ENCODE measurements around the gene COMT.
"Not testable (repeated sequence)": the region's sequence is repeated elsewhere in the genome, so short reads cannot be mapped to it uniquely, and the experiment has no call there.

COMT gene

GRCh38 chr22:19941365-19942082 is at the start of gene COMT, which contains the start of gene TXNRD2:
Gene COMT (plus strand): TSS chr22:19941772. CDS start chr22:19962527, 20,755 bp downstream.
Gene TXNRD2 (minus strand): TSS chr22:19941818. CDS start chr22:19941803, 15 bp downstream.
- DNase-seq, result peak; percentile 86

DNA sequence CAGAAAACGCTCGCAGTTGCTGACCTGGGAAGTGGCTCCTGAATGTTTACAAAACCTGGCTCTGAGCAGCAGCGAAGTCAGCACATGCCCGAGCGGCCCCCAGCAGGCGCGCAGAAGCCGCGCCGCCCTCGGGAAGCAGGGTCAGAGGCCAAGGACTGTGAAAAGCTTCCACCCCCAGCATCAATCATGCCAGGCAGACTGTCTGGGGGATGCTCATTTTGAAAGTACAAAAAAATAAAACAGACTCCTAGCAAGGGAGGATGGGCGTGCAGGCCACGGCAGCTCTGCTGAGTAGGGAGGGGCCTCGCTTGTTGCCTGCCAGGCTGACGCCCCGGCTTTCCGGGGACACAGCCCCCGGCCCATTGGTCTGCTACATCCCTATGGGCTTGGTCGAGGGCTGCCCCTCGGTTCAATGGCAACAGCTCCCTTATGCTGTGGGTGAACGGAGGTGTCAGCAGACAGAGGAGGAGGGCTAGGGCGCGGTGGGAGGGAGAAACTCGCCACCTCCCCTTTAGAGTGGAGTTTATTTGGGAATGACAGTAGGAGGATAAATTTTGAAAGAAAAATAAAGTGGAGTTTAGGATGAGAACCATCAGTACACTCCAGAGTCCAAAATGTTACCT is 49.2 kb upstream of the COMT start:
- DNase-seq, result peak; percentile 59

- DNase-seq, result no peak
Measured at GRCh38 chr22:19892925-19893324, 48.6 kb upstream of the COMT start.

DNA sequence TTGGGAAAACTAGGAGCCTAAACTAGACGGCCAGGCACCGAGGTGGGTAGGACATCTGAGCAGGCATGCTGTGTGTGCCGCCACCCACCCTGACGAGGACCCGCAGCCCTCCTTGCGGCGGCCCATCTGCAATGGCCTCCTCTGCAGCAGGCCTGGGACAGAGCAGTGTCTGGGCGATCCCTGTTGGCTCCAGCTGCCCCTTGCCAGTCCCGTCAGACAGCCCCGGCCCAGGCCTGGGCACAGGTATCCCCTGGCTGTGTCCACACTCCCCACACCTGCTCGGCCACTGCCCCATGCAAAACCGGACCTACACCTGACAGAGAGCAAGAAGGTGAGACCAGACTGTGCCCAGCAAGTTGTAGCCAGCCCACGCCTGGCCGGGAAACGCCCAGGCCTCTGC is 48.2 kb upstream of the COMT start:
- no peak for DNase-seq

- DNase-seq, result no peak
Measured at GRCh38 chr22:19895160-19895849, 46.3 kb upstream of the COMT start.

DNA sequence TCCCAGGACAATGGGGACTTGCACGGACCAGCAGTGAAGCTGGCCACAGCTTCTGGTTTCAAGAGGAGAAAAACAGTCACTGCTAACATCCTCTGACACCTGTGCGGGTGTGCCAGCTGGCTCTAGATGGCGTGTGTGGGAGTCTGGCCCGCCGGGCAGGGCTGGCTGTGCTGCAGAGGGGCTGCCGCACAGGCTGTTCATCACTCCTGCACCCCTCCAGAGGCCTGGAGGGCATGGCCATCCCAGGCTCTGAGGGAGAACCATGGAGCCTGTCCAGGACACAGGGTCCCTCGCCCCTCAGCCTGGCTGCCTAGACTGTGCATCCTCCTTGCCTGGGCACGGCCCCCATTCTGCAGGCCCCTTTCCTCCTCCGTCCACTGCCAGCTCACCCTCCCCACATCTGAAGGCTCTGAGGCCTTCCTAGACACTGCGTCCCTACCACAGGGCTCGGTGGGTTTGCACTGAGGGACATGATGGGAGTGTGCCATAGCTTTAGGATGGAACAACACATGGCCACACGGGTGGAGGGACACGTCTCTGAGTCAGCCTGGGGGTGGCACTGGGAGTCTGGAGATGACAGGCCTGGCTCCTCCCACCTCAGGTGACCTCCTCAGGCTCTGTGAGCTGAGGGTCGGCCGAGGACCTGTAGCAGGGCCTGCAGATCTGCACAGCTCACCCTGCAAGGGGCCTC is 44.8 kb upstream of the COMT start:
- no peak for DNase-seq

DNA sequence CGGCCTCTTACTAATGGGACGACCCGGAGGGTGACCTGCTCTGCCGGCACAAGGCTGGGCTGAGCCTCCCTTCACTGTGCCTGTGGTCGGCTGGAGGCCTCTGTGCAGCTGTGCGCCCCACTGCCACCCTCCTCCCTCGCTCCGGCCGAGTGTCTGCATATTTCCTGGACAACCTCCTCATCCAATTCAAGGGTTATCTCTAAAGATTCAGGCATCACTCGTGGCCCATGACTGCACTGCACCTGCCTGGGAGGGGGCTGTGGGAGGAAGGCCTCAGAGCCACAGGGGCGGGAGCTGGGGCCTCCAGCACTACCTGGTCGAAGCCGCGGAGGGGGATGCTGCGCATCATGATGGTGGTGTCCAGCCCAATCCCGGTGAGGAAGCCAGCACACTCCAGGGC is 43.8 kb upstream of the COMT start:
- no peak for DNase-seq

- no peak for DNase-seq
Measured at GRCh38 chr22:19898145-19898544, 43.4 kb upstream of the COMT start.

- DNase-seq, result no peak
Measured at GRCh38 chr22:19898831-19899567, 42.6 kb upstream of the COMT start.

DNA sequence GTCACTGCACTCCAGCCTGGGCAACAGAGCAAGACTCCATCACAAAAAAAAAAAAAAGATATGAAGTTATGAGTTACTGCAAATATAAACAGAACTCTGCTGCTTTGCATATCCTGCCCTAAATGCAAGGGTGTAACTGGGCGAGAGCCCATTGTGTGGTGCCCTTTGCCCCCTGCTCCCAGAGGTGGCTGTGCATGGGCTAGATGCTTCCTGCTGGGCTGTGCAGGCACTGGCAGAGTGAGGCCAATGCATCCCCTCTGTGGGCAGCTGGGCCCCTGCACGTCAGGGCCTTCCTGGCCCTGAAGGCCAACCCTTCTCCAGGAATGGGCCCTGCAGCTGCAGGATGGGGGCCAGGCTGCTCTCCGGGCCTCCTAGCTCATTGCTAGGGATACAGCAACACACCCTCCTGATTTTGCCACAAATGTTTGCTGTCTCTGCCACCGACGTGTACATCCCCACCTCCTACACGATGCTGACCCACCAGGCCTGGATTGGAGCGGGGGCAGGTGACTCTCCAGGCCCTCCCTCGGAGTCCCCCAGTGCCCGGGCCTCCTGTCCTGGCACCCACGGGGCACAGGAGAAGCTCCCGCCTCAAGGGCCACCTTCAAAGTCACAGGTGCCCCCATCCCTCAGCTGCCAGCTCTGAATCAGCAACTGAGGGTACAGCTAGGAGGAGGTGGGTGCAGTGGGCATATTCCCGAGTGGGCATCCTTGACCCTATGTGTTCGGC is 40.7 kb upstream of the COMT start:
- no peak for DNase-seq

DNA sequence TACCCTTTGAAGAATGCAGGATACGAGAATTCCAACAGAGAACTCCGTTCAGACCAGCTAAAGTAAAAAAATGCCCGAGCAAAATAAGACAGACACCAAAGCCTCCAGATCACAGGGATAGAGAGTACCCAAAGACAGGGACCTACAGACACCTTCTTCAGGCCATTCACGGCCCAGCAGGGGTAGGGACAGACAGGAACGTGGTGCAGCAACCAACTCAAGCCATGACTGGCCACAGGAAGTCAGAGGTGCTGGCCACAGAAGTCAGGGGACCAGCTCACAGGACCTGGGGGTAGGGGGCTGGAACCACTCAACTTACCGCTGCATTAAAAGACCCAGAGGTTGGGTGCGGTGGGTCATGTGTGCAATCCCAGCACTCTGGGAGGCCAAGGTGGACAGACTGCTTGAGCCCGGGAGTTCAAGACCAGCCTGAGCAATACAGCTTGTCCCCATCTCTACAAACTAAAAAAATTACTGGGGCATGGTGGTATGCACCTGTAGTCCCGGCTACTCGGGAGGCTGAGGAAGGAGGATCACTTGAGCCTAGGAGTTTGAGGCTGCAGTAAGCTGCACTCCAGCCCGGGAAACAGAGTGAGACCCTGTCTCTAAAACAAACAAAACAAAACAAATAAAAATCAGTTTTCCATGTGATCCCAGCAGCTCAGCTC is 39.9 kb upstream of the COMT start:
- DNase-seq, result no peak

GRCh38 chr22:19902245-19902715 is 39.3 kb upstream of the COMT start:
- no peak for DNase-seq

- peak; percentile 65 for DNase-seq
Measured at GRCh38 chr22:19903031-19903430, 38.5 kb upstream of the COMT start.

DNA sequence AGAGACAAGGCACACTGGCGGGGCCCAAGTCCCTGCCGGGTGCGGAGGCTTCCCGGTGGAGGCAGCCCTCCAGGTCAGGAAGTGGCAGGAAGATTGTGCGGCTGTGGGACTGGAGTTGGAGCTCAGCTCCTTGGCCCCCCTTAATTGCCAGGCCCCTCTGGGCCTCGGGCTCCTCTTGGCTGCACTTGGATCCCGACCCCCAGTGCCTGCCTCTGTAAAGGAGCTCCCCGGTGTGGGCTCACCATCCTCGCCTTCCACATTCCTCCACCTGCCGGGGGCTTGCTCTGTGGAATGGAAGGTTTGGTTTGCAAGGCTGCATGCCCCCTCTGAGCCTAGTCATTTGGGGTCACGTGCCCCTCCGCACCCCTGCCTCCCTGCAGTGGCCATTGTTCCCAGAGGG is 38.1 kb upstream of the COMT start:
- peak; percentile 32 for DNase-seq

DNA sequence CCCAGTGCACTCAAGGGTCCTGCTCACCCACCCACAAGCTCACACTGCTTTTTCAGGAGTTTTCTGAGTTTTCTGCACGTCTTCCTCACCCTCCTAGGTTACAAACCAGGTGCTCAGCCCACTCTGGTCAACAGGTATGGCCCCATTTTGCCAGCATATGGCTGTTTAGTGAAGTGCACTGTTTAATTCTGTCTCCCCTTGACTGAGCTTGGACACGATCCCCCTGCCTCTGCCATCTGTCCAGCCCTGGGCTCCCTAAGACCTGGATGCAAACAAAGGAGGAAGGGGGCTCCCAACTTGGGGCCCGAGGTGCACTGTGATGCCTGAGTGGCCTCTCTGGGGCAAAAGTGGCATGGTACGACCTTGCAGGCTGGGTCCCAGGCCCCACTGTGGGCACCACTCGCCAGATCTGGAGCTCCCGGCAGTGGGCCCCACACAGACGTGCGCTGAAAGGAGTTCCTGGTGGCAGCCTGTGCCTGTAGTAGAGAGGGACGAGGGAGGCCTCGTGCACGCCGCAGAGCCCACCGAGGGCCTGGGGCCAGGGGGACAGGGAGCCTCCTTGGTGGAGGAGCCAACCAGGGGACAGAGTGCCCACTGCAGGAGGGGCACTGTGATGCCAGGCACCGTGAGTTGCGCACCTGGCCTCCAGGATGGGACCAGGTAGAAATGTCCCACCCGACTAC is 37.3 kb upstream of the COMT start:
- DNase-seq, result no peak

GRCh38 chr22:19904935-19905334 is 36.6 kb upstream of the COMT start:
- no peak for DNase-seq

DNA sequence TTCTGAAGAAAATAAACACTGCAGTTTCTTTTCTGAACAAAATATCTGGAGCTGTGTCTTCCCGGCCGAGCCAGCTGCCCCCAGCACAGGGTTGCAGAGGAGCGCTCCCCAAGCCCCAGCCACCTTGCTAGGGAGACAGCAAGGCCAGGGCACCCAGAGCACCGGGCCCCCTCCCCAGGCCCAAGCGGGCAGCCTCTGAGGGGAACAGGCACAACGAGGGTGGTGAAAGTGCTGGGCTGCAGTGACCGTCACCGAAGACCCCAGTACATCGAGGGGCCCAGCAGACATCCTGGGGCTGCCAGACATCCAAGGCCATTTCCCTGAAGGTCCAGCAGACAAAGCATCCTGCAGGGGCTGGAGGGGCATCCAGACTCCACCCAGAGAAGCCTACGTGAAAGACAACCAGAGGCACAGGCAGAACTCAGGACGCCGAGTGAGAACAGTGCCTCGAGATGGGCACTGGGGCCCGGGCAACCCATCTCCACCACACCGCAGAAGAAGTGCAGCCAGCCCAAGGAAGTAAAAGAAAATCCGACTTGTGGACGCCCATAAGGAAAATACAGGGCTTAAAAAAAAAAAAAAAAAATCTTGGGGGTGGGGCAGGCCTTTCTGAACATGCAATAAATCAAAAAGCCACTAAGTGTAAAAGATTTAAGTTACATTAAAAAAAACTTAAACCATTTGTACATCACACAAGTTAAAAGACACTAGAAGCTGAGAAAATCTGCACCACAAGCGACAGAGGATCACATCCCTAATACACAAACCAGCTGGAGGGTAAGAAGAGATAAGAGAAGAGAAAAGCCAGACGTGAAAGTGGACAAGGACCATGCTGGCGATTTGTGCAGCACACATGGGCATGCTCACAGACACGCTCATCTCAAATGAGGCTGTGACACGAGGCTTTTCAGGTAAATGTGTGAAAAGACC is 36.0 kb upstream of the COMT start:
- no peak for DNase-seq

GRCh38 chr22:19906864-19907263 is 34.7 kb upstream of the COMT start:
- not testable (repeated sequence) for DNase-seq

GRCh38 chr22:19907902-19908301 is 33.7 kb upstream of the COMT start:
- not testable (repeated sequence) for DNase-seq
